ENCODE measurements around the gene LCE1A. TPM values are rescaled to one million over a fixed set of nuclear protein-coding genes. Genes with fewer than 3 reads are reported as not detected.

Gene LCE1A
- total RNA-seq, 2 donors from 2014 or later, result not detected

- ATAC-seq (ENCODE audit: insufficient number of reproducible peaks, low FRiP score, low read depth), result no peak
- H3K27me3 ChIP-seq (replicated peaks; ENCODE audit: insufficient read depth), result no peaks in the 10 kb centered on the region
- no peak for DNase-seq (ENCODE audit: low spot score)
- H3K27ac ChIP-seq, result no peak overlapping the region
- TF ChIP-seq, protein P1, sequence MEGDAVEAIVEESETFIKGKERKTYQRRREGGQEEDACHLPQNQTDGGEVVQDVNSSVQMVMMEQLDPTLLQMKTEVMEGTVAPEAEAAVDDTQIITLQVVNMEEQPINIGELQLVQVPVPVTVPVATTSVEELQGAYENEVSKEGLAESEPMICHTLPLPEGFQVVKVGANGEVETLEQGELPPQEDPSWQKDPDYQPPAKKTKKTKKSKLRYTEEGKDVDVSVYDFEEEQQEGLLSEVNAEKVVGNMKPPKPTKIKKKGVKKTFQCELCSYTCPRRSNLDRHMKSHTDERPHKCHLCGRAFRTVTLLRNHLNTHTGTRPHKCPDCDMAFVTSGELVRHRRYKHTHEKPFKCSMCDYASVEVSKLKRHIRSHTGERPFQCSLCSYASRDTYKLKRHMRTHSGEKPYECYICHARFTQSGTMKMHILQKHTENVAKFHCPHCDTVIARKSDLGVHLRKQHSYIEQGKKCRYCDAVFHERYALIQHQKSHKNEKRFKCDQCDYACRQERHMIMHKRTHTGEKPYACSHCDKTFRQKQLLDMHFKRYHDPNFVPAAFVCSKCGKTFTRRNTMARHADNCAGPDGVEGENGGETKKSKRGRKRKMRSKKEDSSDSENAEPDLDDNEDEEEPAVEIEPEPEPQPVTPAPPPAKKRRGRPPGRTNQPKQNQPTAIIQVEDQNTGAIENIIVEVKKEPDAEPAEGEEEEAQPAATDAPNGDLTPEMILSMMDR (IDR thresholded peaks at IDR 0.05), result no peak
- H3K36me3 ChIP-seq, result no peaks in the 10 kb centered on the region
- no peaks in the 10 kb centered on the region for H3K4me1 ChIP-seq (ENCODE audit: control insufficient read depth in 1 of 2, low read depth in 2 of 2)
- no peaks in the 10 kb centered on the region for H3K9me3 ChIP-seq
- H3K4me3 ChIP-seq, result no peak overlapping the region
Observed at GRCh38 chr1:152817309-152817708, 10.0 kb upstream of the LCE1A start.

DNA sequence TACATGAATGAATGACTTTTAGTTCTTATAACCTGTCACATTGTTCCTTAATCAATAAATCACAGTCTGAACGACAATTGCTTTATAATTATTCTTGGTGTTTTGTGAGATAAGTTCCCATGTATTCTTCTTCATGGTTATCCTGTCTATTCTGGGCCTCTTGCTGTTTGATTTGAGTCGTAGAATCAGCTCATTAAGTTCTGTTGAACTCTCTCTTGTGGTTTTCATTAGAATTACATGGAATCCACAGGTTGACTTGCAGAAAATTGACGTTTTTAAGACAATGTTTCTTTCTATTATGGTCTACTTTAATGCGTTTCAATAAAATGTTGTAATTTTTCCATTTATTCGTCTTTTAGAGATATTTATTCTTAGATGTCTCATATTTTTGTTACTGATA lies 4.0 kb upstream of the LCE1A start:
- H3K4me1 ChIP-seq (ENCODE audit: control insufficient read depth in 1 of 2, low read depth in 2 of 2), result no peaks in the 10 kb centered on the region
- H3K27me3 ChIP-seq (replicated peaks; ENCODE audit: insufficient read depth), result no peaks in the 10 kb centered on the region
- no peaks in the 10 kb centered on the region for H3K36me3 ChIP-seq
- H3K27ac ChIP-seq, result no peak overlapping the region
- TF ChIP-seq, protein P1 (IDR thresholded peaks at IDR 0.05), result no peak
- ATAC-seq (ENCODE audit: insufficient number of reproducible peaks, low FRiP score, low read depth), result no peak
- H3K4me3 ChIP-seq, result no peak overlapping the region
- H3K9me3 ChIP-seq, result no peaks in the 10 kb centered on the region
- no peak for DNase-seq (ENCODE audit: low spot score)

DNA sequence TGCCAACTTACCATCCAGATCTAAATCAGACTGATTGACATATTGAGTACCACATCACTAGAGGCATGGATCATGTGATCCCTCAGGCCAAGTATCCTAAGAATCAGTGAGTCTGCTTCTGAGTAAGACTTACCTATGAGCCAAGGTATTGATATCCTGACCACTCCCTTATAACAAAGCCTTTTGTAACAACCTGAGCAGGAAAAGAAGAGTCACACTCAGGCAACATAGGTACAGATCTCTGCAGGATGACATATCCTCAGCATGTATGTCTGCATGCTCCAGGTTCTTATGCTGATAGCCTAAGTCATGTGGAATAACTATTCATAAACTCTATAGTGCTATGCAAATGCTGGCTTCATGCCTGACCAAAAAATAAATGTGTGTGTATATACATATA lies 2.3 kb upstream of the LCE1A start:
- TF ChIP-seq, protein P1 (IDR thresholded peaks at IDR 0.05), result no peak
- no peak for ATAC-seq (ENCODE audit: insufficient number of reproducible peaks, low FRiP score, low read depth)
- DNase-seq (ENCODE audit: low spot score), result no peak
- H3K27me3 ChIP-seq (replicated peaks; ENCODE audit: insufficient read depth), result no peaks in the 10 kb centered on the region
- no peaks in the 10 kb centered on the region for H3K36me3 ChIP-seq
- H3K9me3 ChIP-seq, result no peaks in the 10 kb centered on the region
- no peaks in the 10 kb centered on the region for H3K4me1 ChIP-seq (ENCODE audit: control insufficient read depth in 1 of 2, low read depth in 2 of 2)
- H3K27ac ChIP-seq, result no peak overlapping the region
- H3K4me3 ChIP-seq, result no peak overlapping the region

DNA sequence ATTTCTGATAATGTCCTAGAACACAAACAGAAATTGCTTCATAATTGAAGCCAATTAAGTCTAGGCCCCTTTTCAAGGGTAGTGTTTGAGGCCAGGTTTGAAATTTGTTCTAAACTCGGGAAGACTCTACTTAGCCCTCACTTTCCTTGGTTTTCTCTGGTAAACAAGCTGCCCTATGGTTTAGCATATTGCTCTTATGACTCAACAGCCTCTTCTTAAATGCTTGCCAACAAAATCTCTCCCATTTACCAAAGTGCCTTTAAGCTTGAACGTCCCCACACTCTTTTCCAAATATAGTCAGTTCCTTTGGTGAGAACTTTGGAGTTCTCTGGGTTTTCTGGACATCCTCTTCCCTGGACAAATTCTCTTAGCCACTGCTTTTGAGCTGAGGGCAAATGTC lies 9.6 kb downstream of the LCE1A start:
- no peak for DNase-seq (ENCODE audit: low spot score)
- no peaks in the 10 kb centered on the region for H3K27me3 ChIP-seq (replicated peaks; ENCODE audit: insufficient read depth)
- TF ChIP-seq, protein P1 (IDR thresholded peaks at IDR 0.05), result no peak
- H3K9me3 ChIP-seq, result no peaks in the 10 kb centered on the region
- no peaks in the 10 kb centered on the region for H3K4me1 ChIP-seq (ENCODE audit: control insufficient read depth in 1 of 2, low read depth in 2 of 2)
- ATAC-seq (ENCODE audit: insufficient number of reproducible peaks, low FRiP score, low read depth), result no peak
- no peak overlapping the region for H3K4me3 ChIP-seq
- no peaks in the 10 kb centered on the region for H3K36me3 ChIP-seq
- H3K27ac ChIP-seq, result no peak overlapping the region

GRCh38 chr1:152842556-152842955 lies 15.3 kb downstream of the LCE1A start, which contains the start of gene LCE6A:
TSS of gene LCE6A (plus strand) at chr1:152842856. CDS start at chr1:152843521, 665 bp downstream.
- ATAC-seq (ENCODE audit: insufficient number of reproducible peaks, low FRiP score, low read depth) (no peak), DNase-seq (ENCODE audit: low spot score) (no peak)
- TF ChIP-seq, protein P1 (IDR thresholded peaks at IDR 0.05), result no peak
- no peaks in the 10 kb centered on the region for H3K4me1 ChIP-seq (ENCODE audit: control insufficient read depth in 1 of 2, low read depth in 2 of 2)
- H3K9me3 ChIP-seq, result no peaks in the 10 kb centered on the region
- no peaks in the 10 kb centered on the region for H3K27me3 ChIP-seq (replicated peaks; ENCODE audit: insufficient read depth)
- H3K27ac ChIP-seq, result no peak within 1 kb of the TSS
- no peak within 1 kb of the TSS for H3K4me3 ChIP-seq
- no peaks in the 10 kb centered on the region for H3K36me3 ChIP-seq
